H1 (cell line): Measurements from ENCODE around the gene WNK3. TPM values are rescaled to one million over a fixed set of nuclear protein-coding genes. Genes with fewer than 3 reads are reported as not detected.

Experiments used
- BACH1 ChIP-seq: IDR thresholded peaks from 2 replicates; pipeline ENCODE4 v1.6.1; 2012; ENCODE audit warnings: low read length, improper control_type of control experiment
- CREB1 ChIP-seq: IDR thresholded peaks from 2 replicates; pipeline ENCODE4 v1.6.1; 2012; ENCODE audit warnings: inconsistent platforms
- CTBP2 ChIP-seq: IDR thresholded peaks from 2 replicates; pipeline ENCODE4 v1.7.0; 2011; ENCODE audit warnings: borderline replicate concordance, mild to moderate bottlenecking, moderate library complexity, mixed read lengths, low read length; ENCODE audit not compliant: insufficient read depth, insufficient read length
- FOSL1 ChIP-seq: IDR thresholded peaks from 2 replicates; pipeline ENCODE4 v1.6.1; 2011; ENCODE audit warnings: mild to moderate bottlenecking, low read depth, low read length, moderate library complexity; ENCODE audit not compliant: insufficient read depth
- KDM5A ChIP-seq: fragments of 200-600 bp; IDR thresholded peaks from 2 replicates; pipeline ENCODE4 v1.7.1; 2012; ENCODE audit warnings: mild to moderate bottlenecking, low read length, inconsistent platforms, mixed read lengths
- POU5F1 ChIP-seq: IDR thresholded peaks from 2 replicates; pipeline ENCODE4 v1.6.1; 2011; ENCODE audit warnings: low read depth, mild to moderate bottlenecking, low read length, moderate library complexity
- SAP30 ChIP-seq: fragments of 300-600 bp; sonication (generic); IDR thresholded peaks from 2 replicates; pipeline ENCODE4 v1.7.1; 2012; ENCODE audit warnings: low read length, moderate library complexity, mild to moderate bottlenecking, inconsistent platforms; ENCODE audit not compliant: insufficient read depth, insufficient replicate concordance
- SP1 ChIP-seq: IDR thresholded peaks from 2 replicates; pipeline ENCODE4 v1.6.1; 2011; ENCODE audit warnings: low read depth, low read length
- TAF7 ChIP-seq: optimal IDR thresholded peaks from 2 replicates; pipeline ENCODE3; 2011; ENCODE audit warnings: low read depth, mild to moderate bottlenecking, inconsistent platforms, low read length, moderate library complexity, borderline replicate concordance
- TBP ChIP-seq: IDR thresholded peaks from 2 replicates; pipeline ENCODE4 v1.6.1; 2011; ENCODE audit warnings: low read depth, low read length, improper control_type of control experiment
- polyA plus RNA-seq, 7 experiments: library from polyadenylated mRNA; depleted of rRNA in 3 of 7; stranded (reverse) in 5 of 7; unstranded in 2 of 7; fragments of >200 nt in 5 of 7; fragments of 200-250 nt in 2 of 7; gene quantifications; 1 replicate in 5 of 7; 2 replicates in 1 of 7; 4 replicates in 1 of 7; pipeline versions ENCODE4 v1.2.1 to v1.2.3, GENCODE V29; 2011 to 2013; ENCODE audit warnings: missing spikeins in 2 of 7, mixed read lengths in 2 of 7
- total RNA-seq: library from RNA; stranded (reverse); fragmentation: NEBNext Ultra II Directional; extraction: Animal tissue kit (Norgen Biotek cat#: 25700); gene quantifications from 2 replicates; pipeline ENCODE4 v1.2.1, GENCODE V29; 2021
- TF ChIP-seq, protein P1 (sequence below): fragments of 300-600 bp; sonication (generic); IDR thresholded peaks from 2 replicates; pipeline ENCODE4 v1.7.1; 2012; ENCODE audit warnings: low read length, moderate library complexity, mild to moderate bottlenecking, inconsistent platforms; ENCODE audit not compliant: insufficient replicate concordance

The WNK3 gene
- total and polyA plus RNA-seq, 2 of the 8 experiments (the other 6 are each of a cell fraction or from before 2014, with no cell fraction given) = 5.5 to 37.5 TPM

DNA sequence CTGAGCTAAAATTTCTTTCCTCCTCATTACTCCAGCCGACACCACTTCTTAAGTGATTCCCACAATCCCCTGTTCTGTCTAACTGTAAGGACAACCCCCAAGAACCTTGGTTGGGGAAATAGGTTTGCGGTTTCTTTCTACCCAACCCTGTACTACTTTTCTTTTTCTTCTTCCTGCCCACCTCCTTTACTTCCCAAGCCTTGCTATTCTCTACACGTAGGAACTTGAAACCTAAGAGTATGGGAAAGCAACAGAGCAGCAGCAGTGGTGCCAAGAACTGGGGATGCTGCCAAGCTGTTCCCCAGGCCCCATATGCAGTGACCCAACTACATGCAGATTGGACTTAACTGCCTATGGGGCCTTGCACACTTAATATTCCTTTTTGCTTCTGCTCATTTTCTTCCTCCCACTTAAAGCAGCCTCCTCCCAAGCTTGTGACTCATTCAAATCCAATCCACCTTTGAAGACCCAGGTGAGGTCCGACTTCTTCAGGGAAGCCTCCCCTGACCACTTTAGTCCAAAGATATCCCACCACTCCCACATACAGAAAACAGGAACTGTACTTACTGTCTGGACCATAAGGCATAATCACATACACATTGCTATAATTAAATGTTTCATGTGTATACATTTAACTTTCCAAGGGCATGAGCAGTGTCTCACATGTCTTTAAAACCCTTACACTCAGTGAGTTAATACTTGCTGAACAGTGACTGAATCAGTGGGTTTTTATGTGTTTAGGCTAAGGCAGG, 176.5 kb downstream of the WNK3 start (continued):
- TF ChIP-seq, protein P1, sequence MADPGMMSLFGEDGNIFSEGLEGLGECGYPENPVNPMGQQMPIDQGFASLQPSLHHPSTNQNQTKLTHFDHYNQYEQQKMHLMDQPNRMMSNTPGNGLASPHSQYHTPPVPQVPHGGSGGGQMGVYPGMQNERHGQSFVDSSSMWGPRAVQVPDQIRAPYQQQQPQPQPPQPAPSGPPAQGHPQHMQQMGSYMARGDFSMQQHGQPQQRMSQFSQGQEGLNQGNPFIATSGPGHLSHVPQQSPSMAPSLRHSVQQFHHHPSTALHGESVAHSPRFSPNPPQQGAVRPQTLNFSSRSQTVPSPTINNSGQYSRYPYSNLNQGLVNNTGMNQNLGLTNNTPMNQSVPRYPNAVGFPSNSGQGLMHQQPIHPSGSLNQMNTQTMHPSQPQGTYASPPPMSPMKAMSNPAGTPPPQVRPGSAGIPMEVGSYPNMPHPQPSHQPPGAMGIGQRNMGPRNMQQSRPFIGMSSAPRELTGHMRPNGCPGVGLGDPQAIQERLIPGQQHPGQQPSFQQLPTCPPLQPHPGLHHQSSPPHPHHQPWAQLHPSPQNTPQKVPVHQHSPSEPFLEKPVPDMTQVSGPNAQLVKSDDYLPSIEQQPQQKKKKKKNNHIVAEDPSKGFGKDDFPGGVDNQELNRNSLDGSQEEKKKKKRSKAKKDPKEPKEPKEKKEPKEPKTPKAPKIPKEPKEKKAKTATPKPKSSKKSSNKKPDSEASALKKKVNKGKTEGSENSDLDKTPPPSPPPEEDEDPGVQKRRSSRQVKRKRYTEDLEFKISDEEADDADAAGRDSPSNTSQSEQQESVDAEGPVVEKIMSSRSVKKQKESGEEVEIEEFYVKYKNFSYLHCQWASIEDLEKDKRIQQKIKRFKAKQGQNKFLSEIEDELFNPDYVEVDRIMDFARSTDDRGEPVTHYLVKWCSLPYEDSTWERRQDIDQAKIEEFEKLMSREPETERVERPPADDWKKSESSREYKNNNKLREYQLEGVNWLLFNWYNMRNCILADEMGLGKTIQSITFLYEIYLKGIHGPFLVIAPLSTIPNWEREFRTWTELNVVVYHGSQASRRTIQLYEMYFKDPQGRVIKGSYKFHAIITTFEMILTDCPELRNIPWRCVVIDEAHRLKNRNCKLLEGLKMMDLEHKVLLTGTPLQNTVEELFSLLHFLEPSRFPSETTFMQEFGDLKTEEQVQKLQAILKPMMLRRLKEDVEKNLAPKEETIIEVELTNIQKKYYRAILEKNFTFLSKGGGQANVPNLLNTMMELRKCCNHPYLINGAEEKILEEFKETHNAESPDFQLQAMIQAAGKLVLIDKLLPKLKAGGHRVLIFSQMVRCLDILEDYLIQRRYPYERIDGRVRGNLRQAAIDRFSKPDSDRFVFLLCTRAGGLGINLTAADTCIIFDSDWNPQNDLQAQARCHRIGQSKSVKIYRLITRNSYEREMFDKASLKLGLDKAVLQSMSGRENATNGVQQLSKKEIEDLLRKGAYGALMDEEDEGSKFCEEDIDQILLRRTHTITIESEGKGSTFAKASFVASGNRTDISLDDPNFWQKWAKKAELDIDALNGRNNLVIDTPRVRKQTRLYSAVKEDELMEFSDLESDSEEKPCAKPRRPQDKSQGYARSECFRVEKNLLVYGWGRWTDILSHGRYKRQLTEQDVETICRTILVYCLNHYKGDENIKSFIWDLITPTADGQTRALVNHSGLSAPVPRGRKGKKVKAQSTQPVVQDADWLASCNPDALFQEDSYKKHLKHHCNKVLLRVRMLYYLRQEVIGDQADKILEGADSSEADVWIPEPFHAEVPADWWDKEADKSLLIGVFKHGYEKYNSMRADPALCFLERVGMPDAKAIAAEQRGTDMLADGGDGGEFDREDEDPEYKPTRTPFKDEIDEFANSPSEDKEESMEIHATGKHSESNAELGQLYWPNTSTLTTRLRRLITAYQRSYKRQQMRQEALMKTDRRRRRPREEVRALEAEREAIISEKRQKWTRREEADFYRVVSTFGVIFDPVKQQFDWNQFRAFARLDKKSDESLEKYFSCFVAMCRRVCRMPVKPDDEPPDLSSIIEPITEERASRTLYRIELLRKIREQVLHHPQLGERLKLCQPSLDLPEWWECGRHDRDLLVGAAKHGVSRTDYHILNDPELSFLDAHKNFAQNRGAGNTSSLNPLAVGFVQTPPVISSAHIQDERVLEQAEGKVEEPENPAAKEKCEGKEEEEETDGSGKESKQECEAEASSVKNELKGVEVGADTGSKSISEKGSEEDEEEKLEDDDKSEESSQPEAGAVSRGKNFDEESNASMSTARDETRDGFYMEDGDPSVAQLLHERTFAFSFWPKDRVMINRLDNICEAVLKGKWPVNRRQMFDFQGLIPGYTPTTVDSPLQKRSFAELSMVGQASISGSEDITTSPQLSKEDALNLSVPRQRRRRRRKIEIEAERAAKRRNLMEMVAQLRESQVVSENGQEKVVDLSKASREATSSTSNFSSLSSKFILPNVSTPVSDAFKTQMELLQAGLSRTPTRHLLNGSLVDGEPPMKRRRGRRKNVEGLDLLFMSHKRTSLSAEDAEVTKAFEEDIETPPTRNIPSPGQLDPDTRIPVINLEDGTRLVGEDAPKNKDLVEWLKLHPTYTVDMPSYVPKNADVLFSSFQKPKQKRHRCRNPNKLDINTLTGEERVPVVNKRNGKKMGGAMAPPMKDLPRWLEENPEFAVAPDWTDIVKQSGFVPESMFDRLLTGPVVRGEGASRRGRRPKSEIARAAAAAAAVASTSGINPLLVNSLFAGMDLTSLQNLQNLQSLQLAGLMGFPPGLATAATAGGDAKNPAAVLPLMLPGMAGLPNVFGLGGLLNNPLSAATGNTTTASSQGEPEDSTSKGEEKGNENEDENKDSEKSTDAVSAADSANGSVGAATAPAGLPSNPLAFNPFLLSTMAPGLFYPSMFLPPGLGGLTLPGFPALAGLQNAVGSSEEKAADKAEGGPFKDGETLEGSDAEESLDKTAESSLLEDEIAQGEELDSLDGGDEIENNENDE = no peak
- no peak for TF ChIP-seq TBP
- no peak for TF ChIP-seq FOSL1
- no peak for TF ChIP-seq SP1
- TF ChIP-seq CREB1 = no peak
- no peak for TF ChIP-seq TAF7
- no peak for TF ChIP-seq SAP30
- TF ChIP-seq CTBP2 = no peak
- no peak for TF ChIP-seq POU5F1
- no peak for TF ChIP-seq BACH1
- no peak for TF ChIP-seq KDM5A
